Left ventricle myocardium superior (tissue), 1 donor: Measurements from ENCODE around the gene BFSP1. TPM values are rescaled to one million over a fixed set of nuclear protein-coding genes. Genes with fewer than 3 reads are reported as not detected.

ENCODE experiments used
- ATAC-seq: fragments of 200-7000 bp; cut with Tn5 transposase; one replicate; pipeline ENCODE4 v1.9.1; 2020; ENCODE audit warnings: mild to moderate bottlenecking, moderate library complexity
- DNase-seq: peaks from one replicate; pipeline ENCODE4 v3.0.0-alpha.2; 2020
- intact Hi-C: fragments of 100-400 bp; cut with micrococcal nuclease; formaldehyde crosslinking; loops from one replicate; pipeline ENCODE4 v1.11.0; 2022
- total RNA-seq: library from RNA; stranded (reverse); fragmentation: NEBNext Ultra II Directional; extraction: Animal tissue kit (Norgen Biotek cat#: 25700); gene quantifications from one replicate; pipeline ENCODE4 v1.2.1, GENCODE V29; 2021
- donor health status: DM: no; HTN: yes; CAD: no; lungs with severe emphysema.

BFSP1 gene
- total RNA-seq, 1 donor from 2014 or later: 0.55 TPM

GRCh38 chr20:17448071-17448470 lies 83.1 kb downstream of the BFSP1 start:
- intact Hi-C loops: no loop called here
- DNase-seq (no peak), ATAC-seq (no peak)

- intact Hi-C loops: no loop called here
- no peak for ATAC-seq
- DNase-seq: no peak
Measured at GRCh38 chr20:17446171-17446570, 85.0 kb downstream of the BFSP1 start.

GRCh38 chr20:17445543-17445942 lies 85.6 kb downstream of the BFSP1 start:
- intact Hi-C loops: no loop called here
- ATAC-seq: no peak
- DNase-seq: no peak

GRCh38 chr20:17444091-17444490 lies 87.1 kb downstream of the BFSP1 start:
- intact Hi-C loops: no loop called here
- ATAC-seq: no peak
- DNase-seq: no peak

Other genes starting within 250 kb of the BFSP1 start
- gene DSTN, start 38.7 kb upstream of the BFSP1 start, total RNA-seq: 836 TPM
- 35.6 TPM for gene RRBP1, start 150.9 kb upstream of the BFSP1 start, total RNA-seq
- gene BANF2, start 168.6 kb upstream of the BFSP1 start, total RNA-seq: not detected